H9 (cell line): ENCODE data around the gene WDR27. TPM values are rescaled to one million over a fixed set of nuclear protein-coding genes. Genes with fewer than 3 reads are reported as not detected.

ENCODE experiments used
- DNase-seq: peaks from one replicate; pipeline ENCODE4 v3.0.0-alpha.2; 2017
- H2AFZ ChIP-seq: one replicate; pipeline ENCODE4 v1.6.1; 2013; ENCODE audit warnings: mild to moderate bottlenecking, low read length, control low read depth, moderate library complexity
- H2AK5ac ChIP-seq: 2 replicates; pipeline ENCODE4 v1.6.1; 2013; ENCODE audit warnings: low read length, control low read depth, mixed read lengths; ENCODE audit not compliant: insufficient read length
- H2BK120ac ChIP-seq: one replicate; pipeline ENCODE4 v1.6.1; 2013; ENCODE audit warnings: low read depth, mild to moderate bottlenecking, low read length, control low read depth, inconsistent platforms; ENCODE audit not compliant: poor library complexity, severe bottlenecking
- H2BK12ac ChIP-seq: 2 replicates; pipeline ENCODE4 v1.6.1; 2013; ENCODE audit warnings: low read length, control low read depth, mixed read lengths, low read depth; ENCODE audit not compliant: insufficient read length
- H2BK15ac ChIP-seq: 2 replicates; pipeline ENCODE4 v1.6.1; 2013; ENCODE audit warnings: low read depth, low read length, control low read depth
- H2BK20ac ChIP-seq: one replicate; pipeline ENCODE4 v1.6.1; 2013; ENCODE audit warnings: low read depth, mild to moderate bottlenecking, low read length, control low read depth, inconsistent platforms; ENCODE audit not compliant: poor library complexity, severe bottlenecking
- H2BK5ac ChIP-seq: 2 replicates; pipeline ENCODE4 v1.6.1; 2013; ENCODE audit warnings: low read length, control low read depth, mixed read lengths; ENCODE audit not compliant: insufficient read length
- H3K14ac ChIP-seq: 2 replicates; pipeline ENCODE4 v1.6.1; 2013; ENCODE audit warnings: low read length, control low read depth; ENCODE audit not compliant: insufficient read depth
- H3K18ac ChIP-seq: 2 replicates; pipeline ENCODE4 v1.6.1; 2013; ENCODE audit warnings: low read depth, mild to moderate bottlenecking, mixed read lengths, low read length, control low read depth; ENCODE audit not compliant: insufficient read length
- H3K23ac ChIP-seq: 2 replicates; pipeline ENCODE4 v1.6.1; 2013; ENCODE audit warnings: low read length, control low read depth, mixed read lengths, low read depth; ENCODE audit not compliant: insufficient read length
- H3K23me2 ChIP-seq: 2 replicates; pipeline ENCODE4 v1.6.1; 2013; ENCODE audit warnings: low read depth, mild to moderate bottlenecking, mixed read lengths, low read length, control low read depth; ENCODE audit not compliant: insufficient read length, poor library complexity, severe bottlenecking
- H3K27ac ChIP-seq: 2 replicates; pipeline ENCODE4 v1.5.1; 2013; ENCODE audit warnings: low read length, control low read depth, mixed read lengths, low read depth; ENCODE audit not compliant: insufficient read length
- H3K27me3 ChIP-seq: 2 replicates; pipeline ENCODE4 v1.6.1; 2013; ENCODE audit warnings: low read length, control low read depth, inconsistent platforms; ENCODE audit not compliant: insufficient read depth
- H3K4ac ChIP-seq: 2 replicates; pipeline ENCODE4 v1.6.1; 2013; ENCODE audit warnings: low read depth, mild to moderate bottlenecking, control low read depth, inconsistent platforms, low read length, moderate library complexity
- H3K4me1 ChIP-seq: 2 replicates; pipeline ENCODE4 v1.6.1; 2013; ENCODE audit warnings: low read length, control low read depth, inconsistent platforms; ENCODE audit not compliant: insufficient read depth
- H3K4me2 ChIP-seq: 2 replicates; pipeline ENCODE4 v1.6.1; 2013; ENCODE audit warnings: low read length, control low read depth, mixed read lengths; ENCODE audit not compliant: insufficient read length, insufficient read depth
- H3K56ac ChIP-seq: 2 replicates; pipeline ENCODE4 v1.6.1; 2013; ENCODE audit warnings: low read depth, mild to moderate bottlenecking, mixed read lengths, low read length, control low read depth; ENCODE audit not compliant: insufficient read length
- H3K79me1 ChIP-seq: 2 replicates; pipeline ENCODE4 v1.6.1; 2013; ENCODE audit warnings: low read depth, mild to moderate bottlenecking, moderate library complexity, low read length, control low read depth, inconsistent platforms; ENCODE audit not compliant: insufficient read depth, poor library complexity, severe bottlenecking
- H3K79me2 ChIP-seq: 2 replicates; pipeline ENCODE4 v1.6.1; 2013; ENCODE audit warnings: low read length, control low read depth, inconsistent platforms; ENCODE audit not compliant: insufficient read depth
- H3K9ac ChIP-seq: 2 replicates; pipeline ENCODE4 v1.6.1; 2013; ENCODE audit warnings: low read length, control low read depth, mixed read lengths; ENCODE audit not compliant: insufficient read length; ENCODE audit errors: extremely low read depth
- H3K9me3 ChIP-seq: one replicate; pipeline ENCODE4 v1.6.1; 2013; ENCODE audit warnings: low read depth, low read length, inconsistent platforms; ENCODE audit not compliant: control insufficient read depth
- H3T11ph ChIP-seq: one replicate; pipeline ENCODE4 v1.6.1; 2013; ENCODE audit warnings: mild to moderate bottlenecking, low read length, control low read depth, inconsistent platforms
- H4K20me1 ChIP-seq: one replicate; pipeline ENCODE4 v1.6.1; 2013; ENCODE audit not compliant: control insufficient read depth, insufficient read length, insufficient read depth
- H4K5ac ChIP-seq: 2 replicates; pipeline ENCODE4 v1.6.1; 2013; ENCODE audit warnings: low read depth, mild to moderate bottlenecking, mixed read lengths, low read length, control low read depth; ENCODE audit not compliant: insufficient read length
- H4K8ac ChIP-seq: replicated peaks from 2 replicates; pipeline ENCODE4 v1.6.1; 2013; ENCODE audit warnings: low read length, control low read depth, mixed read lengths, low read depth; ENCODE audit not compliant: insufficient read length
- H4K91ac ChIP-seq: 2 replicates; pipeline ENCODE4 v1.6.1; 2013; ENCODE audit warnings: low read depth, mild to moderate bottlenecking, moderate library complexity, mixed read lengths, low read length, control low read depth; ENCODE audit not compliant: insufficient read length
- H3K27ac Mint-ChIP-seq, 3 experiments: 2 replicates in 2 of 3; 3 replicates in 1 of 3; pipeline ENCODE4 v1.8.0; 2020 to 2021; ENCODE audit warnings: mixed read lengths in 3 of 3, mild to moderate bottlenecking in 1 of 3, moderate library complexity in 1 of 3
- H3K27me3 Mint-ChIP-seq: 2 replicates; pipeline ENCODE4 v1.8.0; 2021; ENCODE audit warnings: low read depth, mild to moderate bottlenecking, moderate library complexity, mixed read lengths
- H3K36me3 Mint-ChIP-seq, 3 experiments: 2 replicates in 2 of 3; 3 replicates in 1 of 3; pipeline ENCODE4 v1.8.0; 2020 to 2021; ENCODE audit warnings: low read depth in 3 of 3, mixed read lengths in 3 of 3; ENCODE audit not compliant: insufficient read depth in 1 of 3
- H3K4me1 Mint-ChIP-seq, 2 experiments: 2 replicates each; pipeline ENCODE4 v1.8.0; 2020; ENCODE audit warnings: mixed read lengths in 2 of 2
- H3K4me3 Mint-ChIP-seq, 2 experiments: 2 replicates in 1 of 2; 3 replicates in 1 of 2; pipeline ENCODE4 v1.8.0; 2020 to 2021; ENCODE audit warnings: mild to moderate bottlenecking in 2 of 2, mixed read lengths in 2 of 2, moderate library complexity in 1 of 2
- H3K9me3 Mint-ChIP-seq, 2 experiments: 2 replicates in 1 of 2; 3 replicates in 1 of 2; pipeline ENCODE4 v1.8.0; 2020; ENCODE audit warnings: mild to moderate bottlenecking in 2 of 2, mixed read lengths in 2 of 2, moderate library complexity in 1 of 2
- CTCF ChIP-seq: fragments of 200-600 bp; sonication (generic); conservative IDR thresholded peaks from 3 replicates; pipeline ENCODE4 v1.8.0; 2021; ENCODE audit warnings: antibody characterized with exemption, mild to moderate bottlenecking
- total RNA-seq: library from RNA; stranded (reverse); gene quantifications from 2 replicates; pipeline ENCODE4 v1.2.1, GENCODE V29; 2021

WDR27 gene
- total RNA-seq, 1 experiment from 2014 or later = 48.7 TPM

GRCh38 chr6:169709293-169709692 is 7.5 kb upstream of the WDR27 start:
- Histone ChIP-seq H3K23me2 (no peaks in the 10 kb centered on the region), H3K23ac (no peak overlapping the region), H3K9me3 (no peaks in the 10 kb centered on the region), H4K20me1 (no peaks in the 10 kb centered on the region), H4K8ac (no peak overlapping the region), H3T11ph (no peak overlapping the region), H2BK5ac (no peak overlapping the region), H3K4ac (no peak overlapping the region), H3K27me3 (no peaks in the 10 kb centered on the region), H2AFZ (no peak overlapping the region), H3K27ac (no peak overlapping the region), H2AK5ac (no peak overlapping the region), H4K91ac (no peak overlapping the region), H2BK20ac (no peak overlapping the region), H3K14ac (no peak overlapping the region), H3K79me2 (no peaks in the 10 kb centered on the region), H3K56ac (no peak overlapping the region), H3K9ac (no peak overlapping the region), H2BK15ac (no peak overlapping the region), H2BK120ac (no peak overlapping the region), H3K4me2 (no peak overlapping the region), H3K18ac (no peak overlapping the region), H2BK12ac (no peak overlapping the region), H4K5ac (no peak overlapping the region), H3K4me1 (no peaks in the 10 kb centered on the region), H3K79me1 (peaks cover 2% of the 10 kb centered on the region)
- Mint-ChIP-seq H3K4me1 (peaks cover 1 to 4% of the 10 kb centered on the region in 2 experiments), H3K4me3 (no peak overlapping the region), H3K27me3 (no peaks in the 10 kb centered on the region), H3K9me3 (no peaks in the 10 kb centered on the region), H3K27ac (no peak overlapping the region), H3K36me3 (peaks cover 4 to 62% (median 34%) of the 10 kb centered on the region in 3 experiments; a peak in 6 of 7 replicates)
- no peak for DNase-seq
- TF ChIP-seq CTCF = no peak
